Fibroblast of villous mesenchyme (primary cell): ENCODE measurements around the gene SNRPF. TPM values are rescaled to one million over a fixed set of nuclear protein-coding genes. Genes with fewer than 3 reads are reported as not detected.

Experiments used
- DNase-seq: peaks from one replicate; pipeline ENCODE4 v3.0.0-alpha.2; 2010; ENCODE audit warnings: low read depth
- H3K4me3 ChIP-seq: 2 replicates; pipeline ENCODE4 v1.5.1; 2011; ENCODE audit warnings: low read depth, mild to moderate bottlenecking, low read length
- total RNA-seq: library from RNA; depleted of rRNA; stranded (reverse); fragments of >200 nt; gene quantifications from 2 replicates; pipeline ENCODE4 v1.2.3, GENCODE V29; 2012
- TF ChIP-seq, protein P1 (sequence below): IDR thresholded peaks from 2 replicates; pipeline ENCODE4 v1.5.1; 2012; ENCODE audit warnings: low read depth, mild to moderate bottlenecking, low read length; ENCODE audit not compliant: insufficient read depth

Gene SNRPF
- total RNA-seq, 1 donor: 13.4 TPM

DNA sequence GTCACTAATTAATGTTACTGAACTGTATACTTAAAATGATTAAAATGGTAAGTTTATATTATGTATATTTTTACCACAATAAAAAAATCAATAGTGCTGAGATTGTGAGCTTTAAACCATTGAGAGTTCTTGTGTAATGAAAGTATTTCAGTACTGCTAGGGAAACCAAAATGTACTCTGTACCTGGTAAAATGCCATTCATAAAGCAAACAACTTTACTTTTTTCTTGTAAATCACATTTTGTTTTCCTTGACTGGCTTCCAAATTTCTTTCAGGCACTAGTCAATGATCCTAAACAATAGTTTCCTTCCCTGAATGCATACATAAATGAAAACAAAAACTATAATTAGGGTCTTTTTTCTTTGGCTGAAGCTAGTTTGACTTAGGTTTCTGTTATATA, 29.4 kb upstream of the SNRPF start:
- TF ChIP-seq, protein P1, sequence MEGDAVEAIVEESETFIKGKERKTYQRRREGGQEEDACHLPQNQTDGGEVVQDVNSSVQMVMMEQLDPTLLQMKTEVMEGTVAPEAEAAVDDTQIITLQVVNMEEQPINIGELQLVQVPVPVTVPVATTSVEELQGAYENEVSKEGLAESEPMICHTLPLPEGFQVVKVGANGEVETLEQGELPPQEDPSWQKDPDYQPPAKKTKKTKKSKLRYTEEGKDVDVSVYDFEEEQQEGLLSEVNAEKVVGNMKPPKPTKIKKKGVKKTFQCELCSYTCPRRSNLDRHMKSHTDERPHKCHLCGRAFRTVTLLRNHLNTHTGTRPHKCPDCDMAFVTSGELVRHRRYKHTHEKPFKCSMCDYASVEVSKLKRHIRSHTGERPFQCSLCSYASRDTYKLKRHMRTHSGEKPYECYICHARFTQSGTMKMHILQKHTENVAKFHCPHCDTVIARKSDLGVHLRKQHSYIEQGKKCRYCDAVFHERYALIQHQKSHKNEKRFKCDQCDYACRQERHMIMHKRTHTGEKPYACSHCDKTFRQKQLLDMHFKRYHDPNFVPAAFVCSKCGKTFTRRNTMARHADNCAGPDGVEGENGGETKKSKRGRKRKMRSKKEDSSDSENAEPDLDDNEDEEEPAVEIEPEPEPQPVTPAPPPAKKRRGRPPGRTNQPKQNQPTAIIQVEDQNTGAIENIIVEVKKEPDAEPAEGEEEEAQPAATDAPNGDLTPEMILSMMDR: no peak
- H3K4me3 ChIP-seq: no peak overlapping the region
- DNase-seq: no peak

DNA sequence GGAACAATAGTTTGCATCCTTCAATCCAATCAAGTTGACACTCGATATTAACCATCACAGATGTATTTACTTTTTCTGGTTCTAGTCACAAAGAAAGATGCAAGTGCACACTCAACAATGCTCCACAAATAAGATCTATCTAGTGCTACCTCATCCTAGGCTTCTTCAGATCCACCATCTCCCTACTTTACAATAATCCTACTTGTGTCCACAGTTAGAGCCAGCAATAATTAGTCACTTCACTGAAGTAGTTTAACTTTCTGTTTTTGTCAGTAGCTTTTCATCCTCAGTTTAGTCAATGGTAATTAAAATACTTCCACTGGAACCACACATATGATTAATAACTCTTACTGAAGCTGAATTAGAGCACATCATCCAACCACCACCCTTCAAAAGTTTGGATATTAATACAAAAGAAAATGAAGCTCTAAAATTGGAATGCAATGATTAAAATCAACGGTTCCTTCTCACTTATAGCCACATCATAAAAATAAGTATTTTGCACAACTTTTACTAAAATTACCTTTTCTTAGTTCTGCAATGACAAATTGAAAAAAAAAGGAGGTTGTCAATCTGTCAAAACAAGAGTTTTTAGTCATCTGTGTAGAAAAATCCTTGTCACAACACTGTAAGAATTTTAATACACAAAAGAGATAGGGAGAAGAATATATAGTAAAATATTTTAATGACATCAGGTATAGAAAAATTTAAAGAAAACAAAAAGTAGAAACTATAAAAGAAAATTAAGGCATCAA, 28.2 kb upstream of the SNRPF start:
- DNase-seq: no peak
- no peak overlapping the region for H3K4me3 ChIP-seq
- TF ChIP-seq, protein P1: no peak

DNA sequence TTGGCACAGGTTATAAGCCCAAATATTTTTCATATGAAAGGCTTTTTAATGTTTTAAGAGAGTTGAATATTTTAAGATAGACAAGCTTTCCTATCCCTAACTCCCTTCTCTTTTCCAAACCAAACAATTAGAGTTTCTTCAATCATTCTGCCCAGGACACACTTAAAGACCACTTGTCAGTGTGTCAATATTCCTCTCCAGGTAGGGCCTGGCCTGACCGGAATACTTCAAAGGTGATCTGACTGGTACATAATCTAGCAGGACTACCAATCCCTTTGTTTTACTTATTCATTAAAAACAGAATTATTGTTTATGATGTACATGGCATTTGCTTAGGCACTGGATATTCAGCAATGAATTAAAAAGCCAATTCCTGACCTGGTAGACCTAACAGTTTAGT, 24.2 kb upstream of the SNRPF start:
- no peak for DNase-seq
- TF ChIP-seq, protein P1: no peak
- no peak overlapping the region for H3K4me3 ChIP-seq

DNA sequence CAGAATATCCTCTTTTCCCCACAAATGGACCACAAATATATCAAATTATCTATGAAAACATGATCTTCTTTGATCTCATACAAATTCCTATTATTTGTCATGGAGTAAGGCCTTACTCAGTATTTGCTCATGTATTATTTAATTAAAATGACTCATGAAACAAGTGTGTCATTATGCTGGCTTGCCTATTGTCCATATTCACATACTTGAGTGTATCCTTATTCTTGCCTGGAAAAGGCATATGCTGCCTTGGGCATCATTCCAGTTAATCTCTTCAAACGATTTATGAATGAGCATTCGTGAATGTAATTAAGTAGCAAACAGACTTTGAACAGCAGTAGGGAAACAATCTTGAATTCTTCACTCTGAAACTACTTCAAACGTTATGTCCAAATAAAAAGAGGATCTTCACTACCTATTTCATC, 22.6 kb upstream of the SNRPF start:
- H3K4me3 ChIP-seq: no peak overlapping the region
- no peak for DNase-seq
- TF ChIP-seq, protein P1: no peak

DNA sequence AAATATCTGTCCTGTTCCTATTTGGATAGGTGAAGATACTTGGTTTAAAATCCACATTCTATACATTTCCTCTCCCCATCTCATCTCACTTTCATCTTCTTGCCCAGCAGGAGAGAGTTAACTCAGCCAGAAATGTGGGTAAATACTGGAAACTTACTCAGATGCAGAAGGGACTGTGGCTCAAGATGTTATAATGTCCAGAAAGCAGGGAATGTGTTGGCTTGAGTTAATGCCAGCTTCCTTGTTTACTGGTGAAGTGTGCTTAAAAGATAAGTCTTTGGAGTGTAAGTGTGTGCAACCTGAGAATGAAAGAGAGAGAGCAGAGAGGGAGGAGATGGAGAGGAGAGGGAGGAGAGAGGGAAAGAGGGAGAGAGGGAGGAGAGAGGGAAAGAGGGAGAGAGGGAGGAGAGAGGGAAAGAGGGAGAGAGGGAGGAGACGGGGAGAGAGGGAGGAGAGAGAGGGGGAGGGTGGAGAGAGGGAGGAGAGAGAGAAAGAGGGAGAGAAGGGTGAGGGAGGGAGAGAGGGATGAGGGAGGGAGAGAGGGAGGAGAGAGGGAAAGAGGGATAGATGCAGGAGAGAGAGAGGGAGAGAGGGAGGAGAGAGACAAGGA, 22.0 kb upstream of the SNRPF start:
- TF ChIP-seq, protein P1: no peak
- H3K4me3 ChIP-seq: no peak overlapping the region
- peak; percentile 21 for DNase-seq

DNA sequence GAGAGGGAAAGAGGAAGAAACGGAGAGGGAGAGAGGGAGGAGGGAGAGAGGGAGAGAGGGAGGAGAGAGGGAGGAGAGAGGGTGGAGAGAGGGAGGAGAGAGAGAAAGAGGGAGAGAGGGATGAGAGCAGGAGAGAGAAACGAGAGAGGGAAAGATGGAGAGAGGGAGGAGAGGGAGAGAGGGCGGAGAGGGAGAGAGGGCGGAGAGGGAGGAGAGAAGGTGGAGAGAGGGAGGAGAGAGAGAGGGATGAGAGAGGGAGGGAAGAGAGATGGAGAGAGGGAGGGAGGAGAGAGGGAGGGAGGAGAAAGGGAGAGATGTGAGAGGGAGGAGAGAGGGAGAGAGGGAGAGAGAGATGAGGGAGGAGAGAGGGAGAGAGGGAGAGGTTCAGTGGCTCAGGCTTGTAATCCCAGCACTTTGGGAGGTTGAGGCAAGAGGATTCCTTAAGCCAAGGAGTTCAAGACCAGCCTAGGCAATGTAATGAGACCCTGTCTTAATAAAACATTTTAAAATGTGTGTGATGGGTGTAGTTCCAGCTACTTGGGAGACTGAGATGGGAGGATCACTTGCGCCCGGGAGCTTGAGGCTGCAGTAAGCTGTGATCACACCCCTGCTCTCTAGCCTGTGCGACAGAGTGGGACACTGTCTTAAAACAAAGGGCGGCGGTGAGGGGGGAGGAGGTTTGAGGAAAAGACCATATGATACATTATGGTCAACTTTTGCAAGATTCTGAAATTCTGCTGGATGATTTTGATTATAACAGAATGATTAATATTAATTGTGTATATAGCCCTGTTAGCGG, 21.3 kb upstream of the SNRPF start:
- H3K4me3 ChIP-seq: no peak overlapping the region
- DNase-seq: no peak
- TF ChIP-seq, protein P1: no peak
